G401 (cell line): ENCODE results near the gene KREMEN2. TPM values are rescaled to one million over a fixed set of nuclear protein-coding genes. Genes with fewer than 3 reads are reported as not detected.

ENCODE experiments used
- DNase-seq: peaks from one replicate; pipeline ENCODE4 v3.0.0-alpha.2; 2015; ENCODE audit warnings: low spot score
- in situ Hi-C: cut with HindIII; loops from 2 replicates; pipeline ENCODE4 v1.10.0; 2016; ENCODE audit warnings: low sequenced_read_pairs, mixed read lengths
- total RNA-seq: library from RNA; depleted of rRNA; stranded (reverse); fragments of >200 nt; shearing (Covaris generic); gene quantifications from 2 replicates; pipeline ENCODE4 v1.2.3, GENCODE V29; 2014

Gene KREMEN2
- total RNA-seq, 1 experiment from 2014 or later, result 64.8 TPM

DNA sequence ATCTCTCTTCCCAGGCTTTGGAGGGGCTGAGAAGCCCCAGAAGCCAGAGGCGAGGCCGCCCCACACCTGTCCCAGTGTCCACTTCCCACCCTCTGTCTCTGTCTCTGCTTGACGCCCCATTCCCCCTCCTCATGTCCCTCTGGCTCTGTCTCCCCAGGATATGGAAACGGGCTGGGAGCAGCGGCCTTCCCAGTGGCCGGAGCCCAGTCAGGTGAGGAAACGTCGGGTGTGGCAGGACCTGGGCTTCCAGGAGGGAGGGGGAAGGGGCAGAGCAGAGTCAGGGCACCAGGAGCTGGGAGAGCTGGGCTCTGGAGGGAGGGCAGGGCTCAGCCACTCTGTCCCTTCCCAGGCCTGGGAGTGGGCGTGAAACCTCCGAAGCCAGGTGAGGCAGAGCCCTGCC is 26.8 kb downstream of the KREMEN2 start:
- DNase-seq, result no peak
- in situ Hi-C loops, result no loop called here

DNA sequence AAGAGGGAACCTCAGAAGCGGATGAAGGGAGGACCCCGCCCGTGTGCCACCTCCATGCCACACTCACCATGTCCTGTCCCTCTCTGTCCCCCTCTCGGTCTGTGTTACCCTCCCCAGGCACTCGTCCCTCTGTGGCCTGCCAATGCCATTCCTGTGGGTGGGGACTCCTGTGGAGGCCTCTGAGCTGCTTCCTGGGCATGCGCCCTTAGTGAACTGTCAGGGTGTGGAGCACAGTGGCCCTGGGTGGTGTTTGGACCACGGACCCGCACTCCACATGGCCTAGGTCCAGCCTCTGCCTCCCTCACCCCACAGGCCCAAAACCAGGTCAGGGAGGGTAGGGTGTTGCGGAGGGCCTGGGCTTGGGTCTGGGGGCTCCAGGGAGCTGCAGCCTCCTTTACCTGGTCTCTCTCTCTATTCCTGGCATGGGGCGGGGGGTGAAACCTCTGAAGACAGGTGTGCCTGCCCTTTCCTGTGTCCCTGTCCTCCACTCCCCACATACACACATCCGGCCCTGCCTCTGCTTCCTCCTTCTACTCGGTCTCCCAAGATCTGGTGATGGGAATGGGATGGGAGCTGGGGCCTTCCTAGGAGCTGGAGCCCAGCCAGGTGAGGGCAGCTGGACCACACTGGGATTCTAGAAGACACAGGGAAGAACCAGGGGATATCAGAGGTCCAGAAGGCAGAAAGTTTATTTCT is 27.6 kb downstream of the KREMEN2 start:
- in situ Hi-C loops, result no loop called here
- no peak for DNase-seq

DNA sequence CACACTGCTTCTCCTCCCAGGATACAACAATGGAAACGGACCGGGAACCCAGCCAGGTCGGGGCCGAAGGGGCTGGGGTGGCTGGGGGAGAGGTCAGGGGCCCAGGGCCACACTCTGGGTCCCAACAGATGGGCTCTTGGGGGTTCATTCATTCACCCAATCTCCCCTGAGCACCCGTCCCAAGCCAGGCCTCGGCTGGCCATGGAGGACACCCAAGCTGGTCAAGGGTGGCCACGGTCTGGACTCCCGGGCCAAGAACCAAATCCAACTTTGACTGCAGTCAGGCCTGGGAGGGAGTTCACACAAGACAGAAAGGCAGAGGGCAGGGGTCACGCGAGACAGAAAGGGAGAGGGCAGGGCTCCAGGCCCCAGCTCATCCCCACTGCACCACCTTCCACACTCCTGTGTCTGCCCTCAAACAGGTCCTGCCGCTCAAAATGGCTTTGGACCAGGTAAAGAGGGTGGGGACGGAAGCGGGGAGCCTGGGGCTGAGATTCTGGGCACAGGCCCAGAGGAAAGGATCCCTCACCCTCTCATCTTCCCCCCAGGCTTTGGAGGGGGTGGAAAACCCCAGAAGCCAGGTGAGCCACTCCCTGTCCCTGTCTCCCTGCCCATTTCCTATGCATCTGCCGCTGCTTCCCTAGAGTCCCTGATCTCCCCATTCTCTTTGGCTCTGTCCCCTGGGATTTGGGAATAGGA is 28.5 kb downstream of the KREMEN2 start:
- no peak for DNase-seq
- in situ Hi-C loops, result no loop called here

DNA sequence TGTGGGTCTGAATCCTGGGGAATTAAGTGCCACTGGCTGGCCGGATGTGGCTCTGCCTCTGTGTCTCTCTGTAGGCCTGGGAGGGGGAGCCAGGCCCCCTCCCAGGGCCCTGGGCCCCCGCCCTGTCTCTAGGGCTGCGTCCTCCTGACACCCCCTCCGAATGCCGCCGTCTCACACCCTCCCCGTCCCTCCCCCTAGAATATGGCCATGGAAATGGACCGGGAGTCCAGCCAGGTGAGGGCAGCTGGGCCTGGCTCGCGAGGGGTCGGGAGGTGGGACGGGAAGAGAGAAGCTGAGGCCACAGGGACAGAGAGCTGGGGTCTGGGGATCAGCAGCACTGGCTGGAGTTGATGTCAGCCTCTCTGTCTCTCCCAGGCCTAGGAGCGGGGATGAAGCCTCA is 32.2 kb downstream of the KREMEN2 start:
- in situ Hi-C loops, result no loop called here
- DNase-seq, result no peak

DNA sequence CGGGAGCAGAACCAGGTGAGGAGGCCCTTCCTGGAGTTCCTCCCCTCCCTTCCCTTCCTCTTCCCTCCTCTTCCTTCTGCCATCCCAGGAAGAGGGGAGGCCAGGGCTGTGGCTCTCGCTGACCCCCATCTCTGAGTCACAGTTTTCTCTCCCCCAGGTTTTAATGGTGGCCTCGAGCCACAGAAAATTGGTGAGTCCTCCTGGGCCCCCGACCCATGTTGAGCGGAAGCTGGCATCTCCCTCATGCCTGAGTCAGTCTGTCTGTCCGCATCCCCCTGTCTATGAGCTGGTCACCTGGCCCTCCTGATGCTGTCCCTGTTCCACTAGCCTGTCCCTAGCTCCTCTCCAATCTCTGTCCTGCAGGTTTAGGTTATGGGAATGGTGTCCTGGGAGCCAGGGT is 35.9 kb downstream of the KREMEN2 start:
- no peak for DNase-seq
- in situ Hi-C loops, result no loop called here

DNA sequence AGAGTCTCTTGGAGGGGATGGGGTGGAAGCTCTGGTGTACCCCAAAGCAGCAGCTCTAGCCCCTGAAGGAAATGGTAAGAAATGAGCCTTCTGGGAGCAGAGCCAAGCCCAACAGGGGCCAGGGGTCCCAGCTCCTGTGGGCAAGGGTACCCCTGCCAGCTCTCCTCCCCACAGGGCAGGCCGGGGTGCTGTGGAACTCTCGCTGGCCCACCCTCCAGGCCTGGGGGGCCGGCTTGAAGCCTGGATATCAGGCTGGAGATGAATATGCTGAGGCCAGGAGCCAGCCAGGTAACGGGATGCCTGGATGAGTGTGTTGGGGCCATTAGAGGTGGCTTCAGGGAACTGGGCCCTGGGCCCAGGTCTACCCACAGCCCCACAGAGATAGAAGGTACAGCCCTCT is 36.5 kb downstream of the KREMEN2 start:
- no peak for DNase-seq
- in situ Hi-C loops, result no loop called here

DNA sequence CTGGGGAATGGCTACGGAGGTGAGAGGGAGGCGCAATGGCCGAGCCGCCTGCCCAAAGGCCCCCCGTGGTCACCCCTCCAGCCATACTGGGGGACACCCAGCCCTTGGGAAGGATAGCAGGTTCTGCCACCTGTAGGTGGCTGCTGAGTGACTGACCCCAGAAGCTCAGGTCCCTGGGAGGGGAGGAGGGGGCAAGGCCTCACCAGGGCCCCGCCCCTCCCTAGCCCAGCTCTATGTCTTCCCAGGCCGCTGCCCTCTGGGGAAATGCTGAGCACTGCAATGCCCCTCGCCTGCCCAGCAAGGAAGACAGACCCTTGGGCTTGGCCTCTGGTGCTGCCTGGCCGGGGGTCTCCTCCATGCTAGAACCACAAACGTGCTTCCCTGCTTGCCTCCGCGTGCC is 37.2 kb downstream of the KREMEN2 start:
- DNase-seq, result no peak
- in situ Hi-C loops, result no loop called here

DNA sequence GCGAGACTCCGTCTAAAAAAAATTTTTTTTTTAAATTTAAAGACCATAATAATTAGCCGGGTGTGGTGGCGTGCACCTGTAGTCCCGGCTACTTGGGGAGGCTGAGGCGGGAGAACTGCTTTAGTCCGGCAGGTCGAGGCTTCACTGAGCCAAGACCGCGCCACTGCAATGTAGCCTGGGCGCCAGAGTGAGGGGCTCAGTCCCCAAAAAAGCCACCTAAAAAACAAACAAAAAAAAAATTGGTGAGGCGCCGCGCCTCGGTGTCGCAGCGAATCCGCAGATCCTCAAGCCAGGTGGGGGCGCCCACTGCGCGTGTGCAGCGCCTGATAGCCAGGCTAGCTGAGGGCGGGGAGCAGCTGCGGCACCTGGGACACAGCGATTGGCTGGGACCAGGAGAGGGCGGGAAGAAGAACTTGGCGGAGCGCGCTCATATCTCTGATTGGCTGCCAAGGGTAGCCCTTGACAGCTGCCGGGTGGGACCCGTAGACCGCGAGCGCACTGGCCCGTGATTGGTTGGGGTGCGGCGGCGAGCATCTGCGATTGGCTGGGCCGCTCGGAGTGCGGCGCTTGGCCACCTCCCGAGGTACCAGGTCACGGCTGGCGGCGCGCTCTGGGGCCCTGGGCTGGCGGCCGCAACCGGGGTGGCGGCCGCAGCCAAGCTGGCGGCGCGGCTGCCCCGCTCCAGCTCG is 39.7 kb downstream of the KREMEN2 start:
- DNase-seq, result peak; percentile 100
- in situ Hi-C loops, result no loop called here

DNA sequence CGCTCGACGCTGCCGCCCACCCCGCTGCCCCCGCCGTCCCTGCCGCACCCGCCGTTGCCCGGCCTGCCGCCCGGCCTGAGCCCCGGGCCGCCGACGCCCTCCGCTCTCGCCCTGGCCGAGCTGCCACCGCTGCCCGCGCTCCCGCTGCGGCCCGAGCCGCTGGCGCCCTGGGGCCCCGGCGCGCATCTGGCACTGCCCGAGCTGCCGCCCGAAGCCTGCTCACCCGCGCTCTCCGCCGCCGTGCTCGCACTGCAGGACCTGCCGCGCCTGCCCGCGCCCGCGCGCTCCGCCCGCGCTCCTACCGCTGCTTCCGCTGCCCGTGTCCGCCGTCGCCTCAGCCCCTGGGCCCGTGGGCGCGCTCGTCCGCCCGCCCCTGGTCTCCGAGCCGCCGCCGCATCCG is 40.2 kb downstream of the KREMEN2 start:
- no peak for DNase-seq
- in situ Hi-C loops, result no loop called here

DNA sequence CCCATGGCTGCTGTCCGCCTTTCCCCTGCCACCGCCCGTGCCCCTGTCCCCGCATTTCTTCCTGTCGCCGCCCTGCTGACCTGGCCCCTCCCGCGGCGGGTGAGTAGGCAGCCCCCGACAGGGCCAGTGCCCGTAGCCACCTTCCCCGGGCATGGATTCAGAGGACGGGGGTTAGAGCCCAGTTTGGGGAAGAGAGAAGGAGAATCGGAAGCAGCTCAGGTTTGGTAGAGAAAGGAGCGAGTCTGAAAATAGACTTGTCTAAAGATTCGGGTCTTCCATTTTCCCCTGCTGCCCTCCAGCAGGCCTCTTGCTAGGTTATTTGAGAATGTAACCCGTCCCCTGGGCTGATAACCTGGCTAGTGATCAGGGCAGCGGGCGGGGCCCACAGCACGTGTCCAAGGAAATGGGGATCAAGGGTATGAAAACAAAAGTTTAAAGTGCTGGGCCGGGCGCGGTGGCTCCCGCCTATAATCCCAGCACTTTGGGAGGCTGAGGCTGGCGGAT is 40.8 kb downstream of the KREMEN2 start:
- in situ Hi-C loops, result no loop called here
- DNase-seq, result peak; percentile 40

DNA sequence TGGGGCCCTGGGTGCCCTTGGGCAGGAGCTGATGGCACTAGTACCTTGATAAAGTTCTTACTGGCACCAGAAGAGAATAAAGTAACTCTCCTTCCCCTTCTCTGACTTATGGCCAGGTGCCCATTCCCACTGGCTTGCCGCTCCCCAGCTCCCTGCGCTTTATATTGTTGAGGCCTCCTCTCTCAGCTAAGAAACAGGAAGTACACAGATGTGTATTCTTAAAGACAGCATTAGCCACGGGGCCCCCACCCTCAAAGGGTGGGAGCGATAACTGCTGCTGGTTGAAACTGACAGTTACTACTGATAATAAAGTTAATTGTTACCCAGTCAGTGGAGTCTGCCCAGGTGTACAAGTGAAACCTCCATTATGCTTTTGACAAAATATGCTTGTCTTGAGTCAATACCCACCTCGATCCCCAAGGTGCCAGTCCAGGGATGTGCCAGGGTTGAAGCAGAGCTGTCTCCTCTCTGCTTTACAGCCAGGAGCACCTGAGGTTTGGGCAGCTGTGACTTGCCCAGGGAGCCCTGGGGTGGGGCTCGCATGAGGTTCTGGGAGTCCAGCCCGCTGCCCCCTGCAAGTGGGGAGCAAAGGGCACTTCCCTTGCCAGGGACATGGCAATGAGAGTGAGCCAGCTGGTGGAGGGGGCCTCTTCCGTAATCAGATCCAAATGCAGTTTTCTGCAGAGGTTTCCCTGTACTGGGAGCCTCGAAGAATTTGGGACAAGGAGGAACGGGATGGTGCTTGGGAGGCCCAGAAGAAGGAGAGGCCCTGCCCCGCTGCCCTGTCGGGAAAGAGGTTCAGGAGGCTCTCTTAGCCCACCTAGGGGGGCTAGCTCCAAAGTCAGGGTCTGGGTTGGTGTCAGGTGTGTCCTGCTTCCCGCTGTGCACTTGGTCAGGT is 43.2 kb downstream of the KREMEN2 start:
- no peak for DNase-seq

DNA sequence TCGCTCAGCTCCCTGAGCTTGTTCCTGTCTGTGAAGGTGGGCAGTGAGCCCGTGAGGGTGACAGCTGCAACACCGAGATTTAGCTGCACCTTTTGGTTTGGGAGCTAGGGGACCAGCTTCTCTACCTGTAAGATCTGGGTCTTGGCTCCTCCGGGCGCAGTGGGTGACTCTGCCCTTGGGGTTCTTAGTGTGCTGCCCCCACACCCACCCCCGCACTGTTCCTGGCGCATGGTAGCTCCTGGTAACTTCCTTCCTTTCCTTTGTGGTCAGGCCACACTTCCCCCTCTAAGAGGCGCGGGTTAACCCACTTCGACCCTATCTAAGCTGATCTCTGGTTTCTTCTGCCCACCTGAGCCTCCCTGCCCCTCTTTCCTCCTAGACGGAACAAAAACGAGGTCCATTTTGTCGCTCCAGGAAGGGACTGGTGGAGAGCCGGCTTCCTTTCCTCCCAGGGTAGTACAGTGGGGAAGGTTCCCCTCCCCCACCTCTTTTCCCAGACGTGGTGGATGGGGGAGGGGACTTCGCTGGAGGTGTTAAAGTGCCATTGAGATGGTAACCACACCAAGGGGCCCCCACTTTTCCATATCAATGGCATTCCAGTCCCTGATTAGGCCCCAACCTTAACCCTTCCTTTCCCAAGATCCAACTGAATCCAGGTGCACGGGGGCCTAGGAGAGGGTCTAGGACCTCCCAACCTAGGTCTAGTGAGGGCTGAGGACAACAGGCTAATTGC is 44.0 kb downstream of the KREMEN2 start:
- no peak for DNase-seq
- in situ Hi-C loops, result no loop called here

More for the DNA sequence above, 43.2 kb downstream of the KREMEN2 start:
- in situ Hi-C loops, result no loop called here

DNA sequence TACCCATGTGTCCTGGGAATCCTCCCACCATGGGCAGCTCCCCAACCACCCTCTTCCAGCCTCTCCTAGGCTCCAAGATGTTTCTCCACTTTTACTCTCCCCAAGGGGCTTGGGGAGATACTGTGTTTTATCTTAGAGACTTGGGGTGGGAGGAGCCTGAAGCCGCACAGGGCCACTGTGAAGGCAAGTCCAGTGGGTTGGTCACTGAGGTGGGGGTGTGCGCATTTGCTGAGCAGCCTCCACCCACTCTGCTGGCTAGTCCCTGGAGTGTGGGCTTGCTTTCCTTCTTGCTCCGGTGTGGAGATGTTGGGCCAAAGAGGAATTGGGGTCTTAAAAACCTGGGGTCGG is 44.6 kb downstream of the KREMEN2 start:
- no peak for DNase-seq
- in situ Hi-C loops, result no loop called here

DNA sequence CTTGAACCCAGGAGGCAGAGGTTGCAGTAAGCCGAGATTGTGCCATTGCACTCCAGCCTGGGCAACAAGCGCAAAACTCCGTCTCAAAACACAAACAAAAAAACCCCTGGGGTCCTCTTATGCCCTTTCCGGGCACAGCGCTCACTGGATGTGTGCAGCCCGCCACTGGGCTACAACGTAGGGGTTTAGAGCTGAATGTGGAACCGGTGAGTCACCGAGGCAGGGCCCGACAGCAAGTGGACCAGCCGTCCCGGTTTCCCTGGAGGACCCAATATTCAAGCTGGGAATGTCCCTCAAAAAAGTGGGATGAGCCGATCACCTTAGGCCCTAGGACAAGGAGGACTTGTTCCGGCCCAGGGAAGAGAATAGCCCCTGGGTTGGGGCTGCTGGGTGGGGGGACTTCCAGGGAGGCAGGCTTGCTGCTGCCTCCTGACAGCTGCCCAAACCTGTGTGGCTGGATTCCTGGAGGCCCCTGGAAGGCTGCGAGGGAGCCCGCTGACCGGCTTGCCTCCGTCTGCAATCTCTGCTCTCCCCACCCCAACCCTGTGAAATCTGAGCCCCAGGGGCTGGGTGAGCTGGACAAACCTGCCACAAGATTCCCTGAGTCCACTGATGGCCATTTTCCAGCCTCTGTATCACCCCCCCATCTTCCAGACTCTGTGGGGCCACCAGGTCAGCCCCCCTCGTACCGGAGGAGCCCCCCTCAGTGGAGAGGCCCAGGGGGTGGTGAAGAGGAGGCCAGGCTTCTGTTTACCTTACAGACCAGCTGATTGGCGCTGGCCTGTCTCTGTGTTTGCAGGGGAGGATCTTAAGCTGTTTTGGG is 45.7 kb downstream of the KREMEN2 start:
- DNase-seq, result no peak

DNA sequence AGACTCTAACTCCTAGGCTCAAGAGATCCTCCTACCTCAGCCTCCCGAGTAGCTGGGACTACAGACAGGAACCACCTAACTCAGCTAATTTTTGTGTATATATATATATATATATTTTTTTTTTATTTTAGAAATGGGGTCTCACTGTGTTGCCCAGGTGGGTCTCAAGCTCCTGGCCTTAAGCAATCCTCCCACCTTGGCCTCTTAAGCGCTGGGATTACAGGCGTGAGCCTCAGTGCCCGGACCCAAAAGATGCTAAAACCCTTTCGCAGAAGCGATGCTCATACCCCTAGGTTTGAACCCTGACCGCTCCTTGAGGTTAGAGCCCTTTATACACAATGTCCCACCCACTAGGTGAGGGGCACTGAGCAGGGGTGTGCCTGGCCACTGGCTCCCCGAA is 46.4 kb downstream of the KREMEN2 start:
- DNase-seq, result no peak
- in situ Hi-C loops, result no loop called here

More for the DNA sequence above, 45.7 kb downstream of the KREMEN2 start:
- in situ Hi-C loops, result no loop called here

DNA sequence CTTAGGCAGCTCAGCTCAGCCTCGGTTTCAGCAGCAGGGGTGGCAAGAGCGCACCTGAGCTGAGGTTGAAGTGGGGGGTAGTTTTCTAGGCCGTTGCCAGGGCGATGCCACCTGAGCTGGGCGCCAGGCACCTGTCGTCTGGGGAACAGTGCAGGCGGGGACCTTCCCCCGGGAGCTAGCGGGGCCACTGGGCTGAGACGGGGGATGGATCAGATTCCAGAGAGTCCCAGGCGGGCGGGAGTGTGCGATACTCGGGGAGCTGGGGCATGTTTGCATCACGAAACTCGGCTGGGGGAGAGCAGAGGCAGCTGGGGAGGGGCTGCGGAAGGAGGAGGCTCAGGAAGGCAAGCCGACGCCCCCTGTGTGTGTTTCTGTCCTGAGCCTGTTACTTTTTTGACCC is 48.2 kb downstream of the KREMEN2 start:
- in situ Hi-C loops, result no loop called here
- DNase-seq, result no peak

DNA sequence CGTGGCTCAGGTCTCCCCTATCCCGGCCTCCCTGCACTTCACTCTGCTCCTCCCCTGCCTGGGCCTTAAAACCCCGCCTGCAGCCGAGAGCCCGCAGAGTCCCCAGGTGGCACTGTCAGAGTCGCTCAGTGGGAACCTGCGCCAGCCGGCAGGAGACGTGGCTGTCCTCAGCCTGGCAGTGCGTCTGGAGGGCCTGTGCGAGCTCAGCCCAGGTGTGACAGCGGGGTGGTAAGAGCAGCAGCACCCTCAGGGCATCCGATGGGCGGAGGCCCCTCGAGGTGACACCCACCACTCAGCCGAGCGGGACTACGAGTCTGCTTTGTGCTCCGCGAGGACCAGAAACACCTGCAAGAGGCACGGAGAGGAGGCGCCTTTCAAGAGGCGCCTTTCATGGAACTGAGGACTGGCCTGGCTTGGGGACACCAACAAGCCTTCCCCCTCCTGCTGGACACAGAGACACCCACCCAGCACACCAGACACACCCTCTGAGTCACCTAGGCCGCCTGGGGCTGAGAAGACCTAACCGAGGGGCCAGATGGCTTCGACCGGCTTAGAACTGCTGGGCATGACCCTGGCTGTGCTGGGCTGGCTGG is 48.8 kb downstream of the KREMEN2 start, which contains the start of gene CLDN9:
TSS of gene CLDN9 (plus strand) at position 96 of the 593 bp plus-strand sequence. CDS start at position 536, 440 bp downstream.
- DNase-seq, result peak; percentile 39
- in situ Hi-C loops, result no loop called here
